HG03565 (cell line): ENCODE results near the gene CAMK4.
A peak's percentile ranks its signal among the peaks of the same experiment; 100 is the strongest.

ENCODE experiments used
- ATAC-seq: cut with Tn5 transposase; IDR thresholded peaks from one replicate; pipeline ENCODE4 v1.9.1; 2021; ENCODE audit warnings: mild to moderate bottlenecking, moderate library complexity; ENCODE audit not compliant: unreplicated experiment

The CAMK4 gene

GRCh38 chr5:111415053-111415452 lies 190.9 kb downstream of the CAMK4 start:
- no peak for ATAC-seq

GRCh38 chr5:111422245-111422644 lies 198.1 kb downstream of the CAMK4 start:
- peak; percentile 69 for ATAC-seq

- no peak for ATAC-seq
Measured at GRCh38 chr5:111422747-111423720, 198.8 kb downstream of the CAMK4 start.

GRCh38 chr5:111425205-111425604 lies 201.0 kb downstream of the CAMK4 start:
- no peak for ATAC-seq

- no peak for ATAC-seq
Measured at GRCh38 chr5:111427762-111428161, 203.6 kb downstream of the CAMK4 start.

- ATAC-seq, result no peak
Measured at GRCh38 chr5:111432883-111433536, 208.8 kb downstream of the CAMK4 start.

GRCh38 chr5:111434800-111435199 lies 210.6 kb downstream of the CAMK4 start:
- ATAC-seq, result no peak

GRCh38 chr5:111439473-111440075 lies 215.4 kb downstream of the CAMK4 start:
- no peak for ATAC-seq

GRCh38 chr5:111447099-111447498 lies 222.9 kb downstream of the CAMK4 start:
- ATAC-seq, result no peak

GRCh38 chr5:111447822-111448221 lies 223.6 kb downstream of the CAMK4 start:
- ATAC-seq, result no peak

GRCh38 chr5:111453295-111453694 lies 229.1 kb downstream of the CAMK4 start:
- no peak for ATAC-seq

GRCh38 chr5:111453747-111454146 lies 229.6 kb downstream of the CAMK4 start:
- no peak for ATAC-seq

- ATAC-seq, result no peak
Measured at GRCh38 chr5:111454198-111454622, 230.0 kb downstream of the CAMK4 start.

- no peak for ATAC-seq
Measured at GRCh38 chr5:111454776-111455175, 230.6 kb downstream of the CAMK4 start.

GRCh38 chr5:111461255-111461671 lies 237.1 kb downstream of the CAMK4 start:
- ATAC-seq, result no peak

- ATAC-seq, result no peak
Measured at GRCh38 chr5:111461934-111462333, 237.8 kb downstream of the CAMK4 start.

GRCh38 chr5:111463311-111463710 lies 239.1 kb downstream of the CAMK4 start:
- no peak for ATAC-seq

- ATAC-seq, result no peak
Measured at GRCh38 chr5:111469293-111469896, 245.2 kb downstream of the CAMK4 start.

GRCh38 chr5:111469903-111470302 lies 245.7 kb downstream of the CAMK4 start:
- no peak for ATAC-seq

GRCh38 chr5:111472096-111472495 lies 247.9 kb downstream of the CAMK4 start:
- no peak for ATAC-seq

GRCh38 chr5:111472579-111472978 lies 248.4 kb downstream of the CAMK4 start:
- no peak for ATAC-seq
